ENCODE data around the gene CAMK1D.
A peak's percentile ranks its signal among the peaks of the same experiment; 100 is the strongest.

CAMK1D gene

GRCh38 chr10:12633776-12634620 is 284.7 kb downstream of the CAMK1D start:
- DNase-seq, result no peak

- DNase-seq, result no peak
Observed at GRCh38 chr10:12634621-12634931, 285.2 kb downstream of the CAMK1D start.

GRCh38 chr10:12635127-12635541 is 285.8 kb downstream of the CAMK1D start:
- DNase-seq, result no peak

- peak; percentile 10 for DNase-seq
Observed at GRCh38 chr10:12636571-12636970, 287.2 kb downstream of the CAMK1D start.

GRCh38 chr10:12637649-12638048 is 288.3 kb downstream of the CAMK1D start:
- no peak for DNase-seq

GRCh38 chr10:12638103-12638502 is 288.8 kb downstream of the CAMK1D start:
- DNase-seq, result peak; percentile 86

GRCh38 chr10:12638781-12639180 is 289.4 kb downstream of the CAMK1D start:
- no peak for DNase-seq

- DNase-seq, result no peak
Observed at GRCh38 chr10:12639996-12640944, 290.9 kb downstream of the CAMK1D start.

- DNase-seq, result no peak
Observed at GRCh38 chr10:12642036-12642435, 292.7 kb downstream of the CAMK1D start.

- no peak for DNase-seq
Observed at GRCh38 chr10:12643279-12643678, 293.9 kb downstream of the CAMK1D start.

GRCh38 chr10:12644380-12645144 is 295.2 kb downstream of the CAMK1D start:
- no peak for DNase-seq

- DNase-seq, result no peak
Observed at GRCh38 chr10:12645449-12645848, 296.1 kb downstream of the CAMK1D start.

GRCh38 chr10:12649012-12649584 is 299.8 kb downstream of the CAMK1D start:
- no peak for DNase-seq

- DNase-seq, result no peak
Observed at GRCh38 chr10:12650122-12650521, 300.8 kb downstream of the CAMK1D start.

- DNase-seq, result no peak
Observed at GRCh38 chr10:12650538-12651298, 301.4 kb downstream of the CAMK1D start.

- no peak for DNase-seq
Observed at GRCh38 chr10:12655940-12656339, 306.6 kb downstream of the CAMK1D start.

GRCh38 chr10:12656518-12657142 is 307.3 kb downstream of the CAMK1D start:
- DNase-seq, result peak; percentile 86

- DNase-seq, result no peak
Observed at GRCh38 chr10:12657489-12657888, 308.1 kb downstream of the CAMK1D start.

- DNase-seq, result no peak
Observed at GRCh38 chr10:12658526-12658925, 309.2 kb downstream of the CAMK1D start.

GRCh38 chr10:12659706-12660105 is 310.4 kb downstream of the CAMK1D start:
- no peak for DNase-seq

GRCh38 chr10:12660812-12661211 is 311.5 kb downstream of the CAMK1D start:
- DNase-seq, result no peak

Data from hematopoietic multipotent progenitor cell treated with erythropoietin and hydrocortisone succinate and interleukin-3 and kit ligand, for 4 days (in vitro differentiated cells).